GM10266 (cell line): ENCODE measurements around the gene ATP6V0A1.

Experiments used
- DNase-seq: peaks from one replicate; pipeline ENCODE4 v3.0.0; 2012; ENCODE audit errors: extremely low spot score
- TF ChIP-seq, protein P1 (sequence below): IDR thresholded peaks from 2 replicates; pipeline ENCODE4 v1.5.1; 2012; ENCODE audit warnings: mild to moderate bottlenecking, low read depth; ENCODE audit not compliant: control insufficient read depth, insufficient read depth; ENCODE audit errors: missing control alignments

The ATP6V0A1 gene

DNA sequence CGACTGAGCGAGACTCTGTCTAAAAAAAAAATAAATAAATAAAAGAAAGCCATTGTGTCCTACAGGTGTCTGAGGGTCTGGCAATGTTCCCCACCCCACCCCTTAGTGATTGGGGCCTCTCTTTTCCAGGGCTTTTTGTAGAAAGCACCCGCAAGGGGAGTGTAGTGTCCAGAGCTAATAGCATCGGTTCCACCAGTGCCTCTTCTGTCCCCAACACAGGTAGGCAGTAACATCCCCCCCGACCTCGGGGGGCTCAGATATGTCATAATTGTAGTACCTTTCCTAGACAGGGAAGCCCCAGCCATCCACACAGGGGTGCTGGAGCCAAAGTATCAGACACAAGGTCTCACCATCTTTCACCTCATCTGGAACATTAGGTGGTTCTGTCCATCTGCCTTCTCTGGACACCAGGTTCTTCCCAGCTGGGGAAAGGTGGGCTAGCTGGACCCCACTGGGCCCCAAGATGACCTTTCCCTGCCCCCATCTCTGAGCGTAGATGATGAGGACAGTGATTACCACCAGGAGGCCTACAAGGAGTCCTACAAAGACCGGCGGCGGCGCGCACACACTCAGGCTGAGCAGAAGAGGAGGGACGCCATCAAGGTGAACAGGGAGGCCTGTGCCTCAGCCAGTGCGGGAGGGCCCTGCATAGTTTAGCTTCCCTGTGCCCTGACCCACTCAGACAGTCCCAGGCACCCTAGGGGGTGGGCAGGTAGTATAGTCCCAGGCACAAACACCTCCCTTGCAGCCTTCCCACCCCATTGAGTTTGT, 109.8 kb downstream of the ATP6V0A1 start:
- DNase-seq = no peak
- TF ChIP-seq, protein P1, sequence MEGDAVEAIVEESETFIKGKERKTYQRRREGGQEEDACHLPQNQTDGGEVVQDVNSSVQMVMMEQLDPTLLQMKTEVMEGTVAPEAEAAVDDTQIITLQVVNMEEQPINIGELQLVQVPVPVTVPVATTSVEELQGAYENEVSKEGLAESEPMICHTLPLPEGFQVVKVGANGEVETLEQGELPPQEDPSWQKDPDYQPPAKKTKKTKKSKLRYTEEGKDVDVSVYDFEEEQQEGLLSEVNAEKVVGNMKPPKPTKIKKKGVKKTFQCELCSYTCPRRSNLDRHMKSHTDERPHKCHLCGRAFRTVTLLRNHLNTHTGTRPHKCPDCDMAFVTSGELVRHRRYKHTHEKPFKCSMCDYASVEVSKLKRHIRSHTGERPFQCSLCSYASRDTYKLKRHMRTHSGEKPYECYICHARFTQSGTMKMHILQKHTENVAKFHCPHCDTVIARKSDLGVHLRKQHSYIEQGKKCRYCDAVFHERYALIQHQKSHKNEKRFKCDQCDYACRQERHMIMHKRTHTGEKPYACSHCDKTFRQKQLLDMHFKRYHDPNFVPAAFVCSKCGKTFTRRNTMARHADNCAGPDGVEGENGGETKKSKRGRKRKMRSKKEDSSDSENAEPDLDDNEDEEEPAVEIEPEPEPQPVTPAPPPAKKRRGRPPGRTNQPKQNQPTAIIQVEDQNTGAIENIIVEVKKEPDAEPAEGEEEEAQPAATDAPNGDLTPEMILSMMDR = no peak

DNA sequence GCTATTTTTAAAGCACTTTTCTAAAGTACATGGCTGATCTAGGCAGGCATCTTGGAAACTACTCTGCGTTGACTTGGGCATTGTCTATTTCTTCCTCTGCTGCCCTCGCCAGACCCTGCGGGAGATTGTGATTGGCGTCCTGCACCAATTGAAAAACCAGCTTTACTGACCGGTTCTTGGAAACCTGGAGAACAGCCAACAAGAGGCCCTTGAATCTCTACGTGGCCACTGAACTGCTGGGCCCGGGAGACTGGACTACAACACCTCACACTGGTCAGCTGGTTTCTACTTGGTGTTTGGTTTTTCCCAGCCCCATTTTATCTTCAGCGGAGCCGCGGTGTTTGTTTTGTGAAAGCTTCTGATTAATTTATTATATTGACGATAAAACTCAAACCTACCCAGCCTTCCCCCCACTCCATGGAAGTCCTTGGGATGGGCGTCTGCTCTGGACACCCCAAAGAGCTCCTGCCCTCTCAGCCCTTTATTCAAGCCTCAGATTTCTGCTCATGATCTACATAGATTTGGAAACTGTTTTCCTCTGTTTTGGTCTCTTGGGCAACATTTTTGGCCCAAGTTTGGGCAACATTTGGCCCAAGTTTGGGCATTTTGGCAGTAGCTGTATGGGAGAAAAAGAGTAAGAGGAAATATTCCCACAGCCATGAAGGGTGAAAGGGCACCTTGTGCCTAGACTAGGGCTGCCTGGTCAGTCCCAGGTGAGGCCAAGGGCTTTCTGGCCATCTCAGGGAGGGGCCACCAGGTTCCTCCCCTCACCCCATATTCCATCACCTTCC, 113.0 kb downstream of the ATP6V0A1 start:
- DNase-seq = no peak
- TF ChIP-seq, protein P1 = no peak
